H1 (cell line): ENCODE measurements around the gene TSN. TPM values are rescaled to one million over a fixed set of nuclear protein-coding genes. Genes with fewer than 3 reads are reported as not detected.

Experiments used
- CTCF ChIA-PET: fragments of 300-600 bp; sonication (Branson Sonifier 250); formaldehyde crosslinking; loops from one replicate; lab custom pipeline; 2021; ENCODE audit not compliant: partially characterized antibody; lab: Charles Lee
- POLR2A ChIA-PET: fragments of 300-600 bp; sonication (Branson Sonifier 250); formaldehyde crosslinking; loops from one replicate; lab custom pipeline; 2021; ENCODE audit warnings: inconsistent platforms; ENCODE audit not compliant: partially characterized antibody; lab: Charles Lee
- DNase-seq, 2 experiments: peaks; one replicate each; pipeline versions ENCODE4 v3.0.0 to v3.0.0-alpha.2; 2010 to 2022; ENCODE audit warnings: low spot score in 2 of 2, low read depth in 1 of 2, mixed read lengths in 1 of 2
- FAIRE-seq: peaks from 2 replicates; lab custom pipeline; 2011; peaks lifted over from hg19 to GRCh38; lab: Jason Lieb, UNC
- H2AFZ ChIP-seq: 2 replicates; pipeline ENCODE4 v1.8.1; 2012; ENCODE audit warnings: low read length, inconsistent platforms
- H2AK5ac ChIP-seq: 2 replicates; pipeline ENCODE4 v1.6.1; 2013; ENCODE audit warnings: low read depth, low read length
- H2BK120ac ChIP-seq: replicated peaks from 2 replicates; pipeline ENCODE3; 2013; ENCODE audit warnings: low read depth, low read length, inconsistent platforms
- H2BK12ac ChIP-seq: 2 replicates; pipeline ENCODE4 v1.6.1; 2013; ENCODE audit warnings: low read depth, low read length
- H2BK15ac ChIP-seq: 2 replicates; pipeline ENCODE4 v1.6.1; 2013; ENCODE audit warnings: low read length
- H2BK20ac ChIP-seq: 2 replicates; pipeline ENCODE4 v1.6.1; 2013; ENCODE audit warnings: low read length
- H2BK5ac ChIP-seq: 2 replicates; pipeline ENCODE4 v1.6.1; 2013; ENCODE audit warnings: low read depth, low read length
- H3K14ac ChIP-seq: 2 replicates; pipeline ENCODE4 v1.6.1; 2013; ENCODE audit warnings: inconsistent platforms; ENCODE audit not compliant: insufficient read length
- H3K18ac ChIP-seq: 2 replicates; pipeline ENCODE4 v1.6.1; 2013; ENCODE audit warnings: low read length; ENCODE audit errors: extremely low read depth
- H3K23ac ChIP-seq: 2 replicates; pipeline ENCODE4 v1.6.1; 2013; ENCODE audit warnings: inconsistent platforms; ENCODE audit not compliant: insufficient read length
- H3K23me2 ChIP-seq: 2 replicates; pipeline ENCODE4 v1.6.1; 2013; ENCODE audit warnings: low read depth, low read length
- H3K27ac ChIP-seq: 2 replicates; pipeline ENCODE4 v1.6.1; 2011; ENCODE audit warnings: low read depth, low read length, inconsistent platforms
- H3K27me3 ChIP-seq, 4 experiments: replicated peaks in 1 of 4; 1 replicate in 1 of 4; 2 replicates in 3 of 4; pipeline versions ENCODE4 v1.6.1 to v1.8.1; 2011 to 2013; ENCODE audit warnings: low read length in 3 of 4, mild to moderate bottlenecking in 3 of 4, inconsistent platforms in 2 of 4, mixed read lengths in 2 of 4, moderate library complexity in 1 of 4; ENCODE audit not compliant: control insufficient read depth in 3 of 4, insufficient read depth in 3 of 4; ENCODE audit errors: extremely low read depth in 1 of 4
- H3K36me3 ChIP-seq, 4 experiments: 2 replicates each; pipeline versions ENCODE4 v1.6.1 to v1.8.1; 2011 to 2013; ENCODE audit warnings: mild to moderate bottlenecking in 4 of 4, low read length in 3 of 4, moderate library complexity in 2 of 4, control low read depth in 1 of 4, inconsistent platforms in 1 of 4; ENCODE audit not compliant: insufficient read depth in 4 of 4, control insufficient read depth in 2 of 4
- H3K4ac ChIP-seq: replicated peaks from 2 replicates; pipeline ENCODE3; 2013; ENCODE audit warnings: low read length, low read depth, mixed read lengths, inconsistent platforms; ENCODE audit not compliant: insufficient read length
- H3K4me1 ChIP-seq, 4 experiments: replicated peaks in 1 of 4; 1 replicate in 1 of 4; 2 replicates in 3 of 4; pipeline versions ENCODE4 v1.6.1 to v1.8.1; 2011 to 2013; ENCODE audit warnings: low read length in 3 of 4, inconsistent platforms in 2 of 4, mixed read lengths in 1 of 4; ENCODE audit not compliant: insufficient read depth in 4 of 4, control insufficient read depth in 3 of 4
- H3K4me2 ChIP-seq, 2 experiments: 2 replicates each; pipeline versions ENCODE4 v1.6.1 to v1.8.1; 2011 to 2013; ENCODE audit warnings: low read depth in 2 of 2, low read length in 2 of 2, control low read depth in 1 of 2, inconsistent platforms in 1 of 2, mild to moderate bottlenecking in 1 of 2; ENCODE audit not compliant: insufficient read depth in 1 of 2
- H3K4me3 ChIP-seq, 4 experiments: fragments of 200-600, 300-600 bp in 1 of 4; sonication (generic), shearing (Covaris generic), sonication (Bioruptor Twin) in 1 of 4; 2 replicates each; pipeline versions ENCODE4 v1.5.1 to v1.8.1; 2011 to 2016; ENCODE audit warnings: low read length in 4 of 4, low read depth in 3 of 4, control low read depth in 2 of 4, inconsistent platforms in 2 of 4, mild to moderate bottlenecking in 2 of 4, mixed read lengths in 1 of 4, moderate library complexity in 1 of 4; ENCODE audit not compliant: insufficient read depth in 2 of 4; ENCODE audit errors: extremely low read depth in 1 of 4
- H3K56ac ChIP-seq: replicated peaks from 2 replicates; pipeline ENCODE3; 2013; ENCODE audit warnings: low read depth, mild to moderate bottlenecking, mixed read lengths, low read length, inconsistent platforms; ENCODE audit not compliant: insufficient read length
- H3K79me1 ChIP-seq: 2 replicates; pipeline ENCODE4 v1.6.1; 2013; ENCODE audit warnings: low read depth, low read length, control low read depth
- H3K79me2 ChIP-seq, 2 experiments: 2 replicates each; pipeline versions ENCODE4 v1.6.1 to v1.8.1; 2012 to 2013; ENCODE audit warnings: low read length in 2 of 2, mild to moderate bottlenecking in 2 of 2, inconsistent platforms in 1 of 2; ENCODE audit not compliant: insufficient read depth in 2 of 2, control insufficient read depth in 1 of 2
- H3K9ac ChIP-seq, 4 experiments: replicated peaks in 1 of 4; 1 replicate in 1 of 4; 2 replicates in 3 of 4; pipeline versions ENCODE4 v1.6.1 to v1.8.1; 2011 to 2013; ENCODE audit warnings: low read depth in 3 of 4, low read length in 3 of 4, control low read depth in 2 of 4, mild to moderate bottlenecking in 2 of 4, moderate library complexity in 2 of 4, inconsistent platforms in 1 of 4; ENCODE audit errors: extremely low read depth in 1 of 4
- H3K9me3 ChIP-seq, 2 experiments: 2 replicates each; pipeline versions ENCODE4 v1.6.1 to v1.8.1; 2012 to 2013; ENCODE audit warnings: mild to moderate bottlenecking in 2 of 2, moderate library complexity in 2 of 2, control low read depth in 1 of 2, inconsistent platforms in 1 of 2, low read depth in 1 of 2, low read length in 1 of 2, mixed read lengths in 1 of 2; ENCODE audit not compliant: insufficient read depth in 2 of 2
- H4K20me1 ChIP-seq, 2 experiments: replicated peaks in 1 of 2; 2 replicates each; pipeline versions ENCODE3 to v1.8.1; 2011 to 2013; ENCODE audit warnings: inconsistent platforms in 2 of 2, low read length in 2 of 2, mild to moderate bottlenecking in 1 of 2; ENCODE audit not compliant: insufficient read depth in 2 of 2, control insufficient read depth in 1 of 2
- H4K5ac ChIP-seq: 2 replicates; pipeline ENCODE4 v1.6.1; 2013; ENCODE audit warnings: low read length, low read depth, mixed read lengths, inconsistent platforms; ENCODE audit not compliant: insufficient read length
- H4K8ac ChIP-seq: 2 replicates; pipeline ENCODE4 v1.8.0; 2013; ENCODE audit warnings: mild to moderate bottlenecking, moderate library complexity, low read length, inconsistent platforms; ENCODE audit not compliant: insufficient read depth; ENCODE audit errors: extremely low read depth
- H4K91ac ChIP-seq: replicated peaks from 2 replicates; pipeline ENCODE3; 2013; ENCODE audit warnings: low read length, mixed read lengths, inconsistent platforms; ENCODE audit not compliant: insufficient read length
- MAFK ChIP-seq: IDR thresholded peaks from 2 replicates; pipeline ENCODE4 v1.6.1; 2012; ENCODE audit warnings: low read depth, mild to moderate bottlenecking, improper control_type of control experiment, low read length
- TCF12 ChIP-seq: IDR thresholded peaks from 2 replicates; pipeline ENCODE4 v1.6.1; 2011; ENCODE audit warnings: low read depth, mild to moderate bottlenecking, low read length
- WGBS, 2 experiments: shearing (Covaris generic) in 1 of 2; methylation state at CpG; one replicate each; pipeline versions ENCODE4 v1.1.6 to v1.1.7; 2013 to 2015; ENCODE audit warnings: low lambda C conversion rate in 2 of 2, mixed read lengths in 2 of 2, inconsistent platforms in 1 of 2, low coverage in 1 of 2, missing lambda C conversion rate in 1 of 2; ENCODE audit not compliant: insufficient replicate concordance in 2 of 2, insufficient coverage in 1 of 2, insufficient read length in 1 of 2; ENCODE audit errors: extremely low coverage in 1 of 2, missing lambda C conversion rate in 1 of 2; 5-methylcytosine and 5-hydroxymethylcytosine counted together
- polyA plus RNA-seq, 7 experiments: library from polyadenylated mRNA; depleted of rRNA in 3 of 7; stranded (reverse) in 5 of 7; unstranded in 2 of 7; fragments of >200 nt in 5 of 7; fragments of 200-250 nt in 2 of 7; gene quantifications; 1 replicate in 5 of 7; 2 replicates in 1 of 7; 4 replicates in 1 of 7; pipeline versions ENCODE4 v1.2.1 to v1.2.3, GENCODE V29; 2011 to 2013; ENCODE audit warnings: missing spikeins in 2 of 7, mixed read lengths in 2 of 7
- total RNA-seq: library from RNA; stranded (reverse); fragmentation: NEBNext Ultra II Directional; extraction: Animal tissue kit (Norgen Biotek cat#: 25700); gene quantifications from 2 replicates; pipeline ENCODE4 v1.2.1, GENCODE V29; 2021

Gene TSN
- total and polyA plus RNA-seq, 2 of the 8 experiments (the other 6 are each of a cell fraction or from before 2014, with no cell fraction given) = 44.4 to 96.1 TPM

- no peak overlapping the region for H2BK20ac ChIP-seq
- H3K14ac ChIP-seq = no peak overlapping the region
- H3K4ac ChIP-seq = no peak overlapping the region
- no peak overlapping the region for H3K4me3 ChIP-seq
- no peak overlapping the region for H2AFZ ChIP-seq
- no peaks in the 10 kb centered on the region for H4K20me1 ChIP-seq
- H3K27me3 ChIP-seq = no peaks in the 10 kb centered on the region
- no peak overlapping the region for H3K56ac ChIP-seq
- POLR2A ChIA-PET = interaction anchor here (0.6 to 2.0 kb wide), 4 partner anchors 9 to 385 kb away, joined by 3 to 6 read pairs (median 4); partner anchors contain the start of gene RNU4ATAC
- no peak overlapping the region for H4K5ac ChIP-seq
- H2BK15ac ChIP-seq = no peak overlapping the region
- no peaks in the 10 kb centered on the region for H3K79me2 ChIP-seq
- no peak overlapping the region for H4K8ac ChIP-seq
- no peak for DNase-seq
- FAIRE-seq = no peak
- H3K9me3 ChIP-seq = no peaks in the 10 kb centered on the region
- H3K9ac ChIP-seq = no peak overlapping the region
- no peaks in the 10 kb centered on the region for H3K79me1 ChIP-seq
- no peak overlapping the region for H3K27ac ChIP-seq
- peaks cover 2 to 19% (median 10%) of the 10 kb centered on the region in 4 experiments; a peak in 6 of 8 replicates for H3K36me3 ChIP-seq
- no peak overlapping the region for H3K18ac ChIP-seq
- no peak overlapping the region for H2AK5ac ChIP-seq
- no peak overlapping the region for H2BK12ac ChIP-seq
- no peaks in the 10 kb centered on the region for H3K23me2 ChIP-seq
- H3K23ac ChIP-seq = no peak overlapping the region
- H3K4me1 ChIP-seq = no peaks in the 10 kb centered on the region
- H3K4me2 ChIP-seq = no peak overlapping the region
- no peak overlapping the region for H2BK5ac ChIP-seq
- H4K91ac ChIP-seq = no peak overlapping the region
- TF ChIP-seq TCF12 (no peak), MAFK (no peak)
- TF ChIP-seq, all 59 proteins: peak for 0
- CTCF ChIA-PET = interaction anchor here (0.7 to 1.2 kb wide), 3 partner anchors 9 to 153 kb away, joined by 3 read pairs; no protein-coding TSS in a partner anchor
- WGBS, 2 experiments = 88% methylated on average over 5 of the region's 5 CpGs; no CpG with 5 or more reads in 1 of the 2 experiments
- H2BK120ac ChIP-seq = no peak overlapping the region
Measured at GRCh38 chr2:121723316-121723715, 32.1 kb upstream of the TSN start.
